ENCODE results near the gene SPATS2. TPM values are rescaled to one million over a fixed set of nuclear protein-coding genes. Genes with fewer than 3 reads are reported as not detected.

The SPATS2 gene
- total RNA-seq, 1 donor: 34.1 TPM

DNA sequence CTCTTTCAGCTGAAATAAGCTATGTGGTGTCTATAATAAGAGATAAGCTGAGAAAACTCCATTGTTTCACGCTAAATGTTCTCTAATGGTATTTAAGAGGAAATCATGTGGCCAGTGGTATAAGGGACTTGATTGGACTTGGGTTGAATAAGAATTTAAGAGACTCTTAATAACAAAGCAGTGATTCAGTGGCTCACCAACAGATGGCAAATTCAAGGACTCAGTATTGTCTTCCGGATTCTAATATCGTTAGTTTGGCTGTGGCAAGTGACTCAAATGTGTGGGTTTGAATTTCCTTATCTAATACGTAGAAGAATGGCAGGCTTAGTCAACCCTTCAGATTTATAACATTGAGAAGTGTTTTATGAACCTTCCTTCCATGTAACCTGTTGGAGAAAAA, 122.5 kb downstream of the SPATS2 start:
- TF ChIP-seq CTCF (IDR thresholded peaks at IDR 0.05; ENCODE audit: insufficient read depth, low read length): peak; percentile 48
- no peak overlapping the region for H3K4me3 ChIP-seq (ENCODE audit: low read depth, low read length)
- DNase-seq (ENCODE audit: low read depth): peak; percentile 92

DNA sequence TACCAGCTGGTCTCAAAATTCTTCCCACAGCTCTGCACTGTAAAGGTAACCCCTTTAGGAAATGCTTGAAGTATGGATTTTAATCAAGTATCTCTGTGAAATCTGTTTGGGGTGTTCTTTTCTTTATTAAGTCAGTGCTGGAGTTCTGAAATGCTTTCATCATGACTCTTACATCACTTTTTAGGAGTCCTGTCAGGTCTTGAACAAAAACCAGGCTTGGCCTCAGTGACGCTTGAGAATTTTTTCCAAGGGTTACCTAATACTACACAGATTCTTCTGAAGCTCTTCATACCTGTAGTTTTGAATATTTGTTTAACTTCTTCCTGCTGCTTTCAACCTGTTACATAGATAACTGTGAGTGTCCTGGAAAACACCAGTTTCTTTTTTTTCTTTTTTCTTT, 124.6 kb downstream of the SPATS2 start:
- H3K4me3 ChIP-seq (ENCODE audit: low read depth, low read length): no peak overlapping the region
- peak; percentile 76 for DNase-seq (ENCODE audit: low read depth)
- no peak for TF ChIP-seq CTCF (IDR thresholded peaks at IDR 0.05; ENCODE audit: insufficient read depth, low read length)

GRCh38 chr12:49493900-49494299, 126.6 kb downstream of the SPATS2 start:
- no peak for DNase-seq (ENCODE audit: low read depth)
- H3K4me3 ChIP-seq (ENCODE audit: low read depth, low read length): no peak overlapping the region

DNA sequence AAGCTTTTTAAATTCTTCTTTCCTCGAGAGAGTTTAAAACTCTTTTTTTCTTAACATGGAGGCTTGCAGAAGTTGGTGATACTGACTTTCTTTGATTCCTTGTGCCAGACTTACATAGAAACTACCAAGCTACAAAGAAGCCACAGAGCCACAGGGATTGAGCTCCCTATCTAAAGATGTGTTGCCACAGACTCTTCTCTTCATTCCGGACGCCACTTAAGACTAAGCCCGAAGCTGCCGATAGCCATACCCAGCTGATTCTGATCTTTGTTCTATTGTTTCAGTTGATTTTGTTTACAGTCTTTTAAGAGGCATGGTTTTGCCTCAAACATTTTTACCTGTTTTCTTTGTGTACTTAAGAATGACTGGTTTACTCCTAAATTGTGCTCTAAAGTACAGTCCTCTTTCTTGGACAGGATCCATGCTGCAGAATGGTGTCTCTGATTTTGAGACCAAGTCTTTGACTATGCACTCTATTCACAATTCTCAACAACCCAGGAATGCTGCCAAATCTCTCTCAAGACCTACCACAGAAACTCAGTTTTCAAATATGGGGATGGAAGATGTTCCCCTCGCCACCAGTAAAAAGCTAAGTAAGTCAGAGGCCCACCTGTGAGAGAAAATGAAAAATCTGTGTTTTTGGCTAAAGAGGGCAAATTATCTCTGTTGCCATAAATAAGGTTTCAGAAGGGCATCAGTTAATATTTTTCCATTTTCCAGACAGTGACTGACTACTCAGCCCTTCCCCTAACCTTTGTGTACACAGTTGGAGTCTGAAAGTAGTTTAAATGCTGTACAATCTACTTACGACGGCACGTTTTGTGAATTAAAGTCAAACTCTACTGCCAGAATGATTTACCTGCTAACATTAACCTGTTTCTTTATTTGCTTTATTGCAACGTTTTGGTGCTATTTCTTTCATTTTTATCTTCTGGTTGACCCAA, 129.4 kb downstream of the SPATS2 start:
- no peak for TF ChIP-seq CTCF (IDR thresholded peaks at IDR 0.05; ENCODE audit: insufficient read depth, low read length)
- H3K4me3 ChIP-seq (ENCODE audit: low read depth, low read length): no peak overlapping the region
- DNase-seq (ENCODE audit: low read depth): no peak

More at GRCh38 chr12:49493900-49494299, 126.6 kb downstream of the SPATS2 start:
- TF ChIP-seq CTCF (IDR thresholded peaks at IDR 0.05; ENCODE audit: insufficient read depth, low read length): no peak

GRCh38 chr12:49501895-49502294, 134.6 kb downstream of the SPATS2 start:
- TF ChIP-seq CTCF (IDR thresholded peaks at IDR 0.05; ENCODE audit: insufficient read depth, low read length): no peak
- no peak overlapping the region for H3K4me3 ChIP-seq (ENCODE audit: low read depth, low read length)
- no peak for DNase-seq (ENCODE audit: low read depth)

- peak; percentile 55 for DNase-seq (ENCODE audit: low read depth)
- H3K4me3 ChIP-seq (ENCODE audit: low read depth, low read length): no peak overlapping the region
- TF ChIP-seq CTCF (IDR thresholded peaks at IDR 0.05; ENCODE audit: insufficient read depth, low read length): no peak
These were observed 135.3 kb downstream of the SPATS2 start for GRCh38 chr12:49502590-49502989.

Data from fibroblast of the aortic adventitia (primary cell).